BJ (cell line): ENCODE data around the gene PISD. TPM values are rescaled to one million over a fixed set of nuclear protein-coding genes. Genes with fewer than 3 reads are reported as not detected.

ENCODE experiments used
- CTCF ChIA-PET: fragments of 350-600 bp; formaldehyde crosslinking; extraction: SDS; loops from one replicate; lab custom pipeline; 2021; ENCODE audit warnings: antibody characterized with exemption, inconsistent platforms; lab: Yijun Ruan, JAX
- POLR2A ChIA-PET: fragments of 300-600 bp; sonication (Branson Sonifier 250); formaldehyde crosslinking; extraction: SDS; loops from one replicate; lab custom pipeline; 2021; ENCODE audit warnings: antibody characterized with exemption; lab: Charles Lee
- DNase-seq: peaks from one replicate; pipeline ENCODE4 v3.0.0-alpha.2; 2011; ENCODE audit warnings: low read depth
- H3K27me3 ChIP-seq: 2 replicates; pipeline ENCODE4 v1.6.0; 2011; ENCODE audit warnings: low read length; ENCODE audit not compliant: control insufficient read depth, insufficient read depth
- H3K36me3 ChIP-seq: 2 replicates; pipeline ENCODE4 v1.5.1; 2011; ENCODE audit warnings: low read length; ENCODE audit not compliant: control insufficient read depth, insufficient read depth
- H3K4me3 ChIP-seq: 2 replicates; pipeline ENCODE4 v1.5.1; 2011; ENCODE audit warnings: low read depth, mild to moderate bottlenecking, control low read depth, low read length
- polyA plus RNA-seq: library from polyadenylated mRNA; depleted of rRNA; stranded (reverse); fragments of >200 nt; gene quantifications from 2 replicates; pipeline ENCODE4 v1.2.3, GENCODE V29; 2011
- TF ChIP-seq, protein P1 (sequence below): IDR thresholded peaks from 2 replicates; pipeline ENCODE4 v1.5.1; 2011; ENCODE audit warnings: low read depth, mild to moderate bottlenecking, control low read depth, inconsistent platforms, low read length, moderate library complexity; ENCODE audit not compliant: insufficient read depth

Gene PISD
- polyA plus RNA-seq, 1 experiment = 26.9 TPM

DNA sequence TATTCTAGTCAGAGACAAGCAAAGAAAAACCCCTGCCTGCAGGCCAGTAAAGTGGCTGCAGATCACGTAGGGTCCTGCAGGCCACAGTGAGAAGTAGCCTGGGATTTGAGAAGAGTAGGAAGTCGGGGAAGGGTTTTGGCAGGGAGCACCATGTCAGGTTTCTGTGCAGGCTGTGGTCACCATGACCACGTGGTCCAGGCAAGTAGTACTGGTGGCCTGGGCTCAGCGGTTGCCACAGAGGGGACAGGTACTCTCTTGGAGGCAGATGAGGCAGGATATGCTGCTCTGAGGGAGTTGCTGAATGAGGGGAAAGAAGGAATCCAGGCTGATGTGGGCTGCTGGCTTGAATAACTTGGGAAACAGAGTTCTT is 46.5 kb downstream of the PISD start:
- no peak for DNase-seq
- TF ChIP-seq, protein P1, sequence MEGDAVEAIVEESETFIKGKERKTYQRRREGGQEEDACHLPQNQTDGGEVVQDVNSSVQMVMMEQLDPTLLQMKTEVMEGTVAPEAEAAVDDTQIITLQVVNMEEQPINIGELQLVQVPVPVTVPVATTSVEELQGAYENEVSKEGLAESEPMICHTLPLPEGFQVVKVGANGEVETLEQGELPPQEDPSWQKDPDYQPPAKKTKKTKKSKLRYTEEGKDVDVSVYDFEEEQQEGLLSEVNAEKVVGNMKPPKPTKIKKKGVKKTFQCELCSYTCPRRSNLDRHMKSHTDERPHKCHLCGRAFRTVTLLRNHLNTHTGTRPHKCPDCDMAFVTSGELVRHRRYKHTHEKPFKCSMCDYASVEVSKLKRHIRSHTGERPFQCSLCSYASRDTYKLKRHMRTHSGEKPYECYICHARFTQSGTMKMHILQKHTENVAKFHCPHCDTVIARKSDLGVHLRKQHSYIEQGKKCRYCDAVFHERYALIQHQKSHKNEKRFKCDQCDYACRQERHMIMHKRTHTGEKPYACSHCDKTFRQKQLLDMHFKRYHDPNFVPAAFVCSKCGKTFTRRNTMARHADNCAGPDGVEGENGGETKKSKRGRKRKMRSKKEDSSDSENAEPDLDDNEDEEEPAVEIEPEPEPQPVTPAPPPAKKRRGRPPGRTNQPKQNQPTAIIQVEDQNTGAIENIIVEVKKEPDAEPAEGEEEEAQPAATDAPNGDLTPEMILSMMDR = no peak
- H3K4me3 ChIP-seq = no peak overlapping the region
- ChIA-PET POLR2A (no interaction called here), CTCF (interaction anchor here (1.5 kb wide), 1 partner anchor 12 kb away, joined by 6 read pairs; no protein-coding TSS in a partner anchor)
- peaks cover 27% of the 10 kb centered on the region for H3K36me3 ChIP-seq
- H3K27me3 ChIP-seq = no peaks in the 10 kb centered on the region

DNA sequence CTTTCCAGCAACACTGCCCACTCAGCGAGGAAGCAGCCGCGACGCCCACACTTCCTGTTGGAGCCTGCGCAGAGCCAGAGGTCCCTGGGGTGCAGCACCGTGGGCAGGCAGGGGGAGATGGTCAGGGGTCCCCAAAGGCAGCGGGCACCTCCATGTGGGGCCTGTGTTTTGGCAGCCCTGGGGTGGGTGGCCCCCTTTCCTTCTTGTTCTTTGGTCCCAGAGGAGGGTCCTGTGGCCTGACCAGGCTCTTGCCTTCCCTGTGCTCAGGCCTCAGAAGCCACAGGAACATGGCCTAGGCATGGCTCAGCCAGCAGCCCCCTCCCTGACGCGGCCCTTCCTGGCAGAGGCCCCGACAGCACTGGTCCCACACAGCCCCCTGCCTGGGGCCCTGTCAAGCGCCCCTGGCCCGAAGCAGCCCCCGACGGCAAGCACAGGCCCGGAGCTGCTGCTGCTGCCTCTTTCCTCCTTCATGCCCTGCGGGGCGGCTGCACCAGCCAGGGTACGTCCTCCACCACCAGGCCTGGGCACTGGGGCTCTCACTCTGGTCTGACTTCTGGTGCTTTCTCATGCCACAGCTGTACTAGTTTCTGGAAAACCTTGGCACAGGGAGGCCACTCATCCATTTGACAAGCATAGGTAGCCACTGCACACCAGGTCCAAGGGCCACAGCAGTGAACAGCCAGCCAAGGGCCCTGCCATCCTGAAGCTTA is 47.1 kb downstream of the PISD start:
- CTCF ChIA-PET = interaction anchor here (1.5 kb wide), 2 partner anchors 12 to 58 kb away, joined by 4 to 6 read pairs; no protein-coding TSS in a partner anchor
- no peaks in the 10 kb centered on the region for H3K27me3 ChIP-seq
- peaks cover 22% of the 10 kb centered on the region for H3K36me3 ChIP-seq
- TF ChIP-seq, protein P1 = no peak
- H3K4me3 ChIP-seq = no peak overlapping the region
- no peak for DNase-seq
- POLR2A ChIA-PET = no interaction called here

DNA sequence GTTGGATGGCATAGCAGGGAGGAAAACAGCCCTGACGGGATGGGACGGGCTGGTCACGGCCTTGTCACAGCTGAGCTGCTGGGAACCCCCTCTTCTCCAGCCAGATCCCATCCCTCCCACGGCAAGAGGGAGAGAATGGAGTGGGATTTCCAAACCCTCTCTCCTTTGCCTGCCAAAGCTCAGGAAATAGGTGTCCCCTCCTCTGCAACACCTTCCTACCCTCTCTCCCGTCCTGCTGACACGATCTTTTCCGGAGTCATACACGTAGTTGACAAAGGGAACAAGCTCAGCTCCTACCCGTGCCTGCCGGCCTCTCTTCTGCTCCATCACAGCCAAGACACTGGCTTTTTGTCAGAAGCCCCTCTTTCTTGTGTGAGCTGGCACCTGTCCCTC is 48.1 kb downstream of the PISD start:
- CTCF ChIA-PET = interaction anchor here (1.0 to 1.5 kb wide), 4 partner anchors 11 to 57 kb away, joined by 3 to 6 read pairs (median 4); no protein-coding TSS in a partner anchor

GRCh38 chr22:31613286-31613903 is 48.6 kb downstream of the PISD start:
- POLR2A ChIA-PET = no interaction called here
- no peak for DNase-seq
- CTCF ChIA-PET = interaction anchor here (0.9 to 1.5 kb wide), 4 partner anchors 12 to 57 kb away, joined by 3 to 4 read pairs (median 3); no protein-coding TSS in a partner anchor

More for the DNA sequence above, 48.1 kb downstream of the PISD start:
- DNase-seq = no peak
- Histone ChIP-seq H3K36me3 (peaks cover 12% of the 10 kb centered on the region), H3K27me3 (no peaks in the 10 kb centered on the region), H3K4me3 (no peak overlapping the region)
- POLR2A ChIA-PET = no interaction called here
- TF ChIP-seq, protein P1 = no peak

DNA sequence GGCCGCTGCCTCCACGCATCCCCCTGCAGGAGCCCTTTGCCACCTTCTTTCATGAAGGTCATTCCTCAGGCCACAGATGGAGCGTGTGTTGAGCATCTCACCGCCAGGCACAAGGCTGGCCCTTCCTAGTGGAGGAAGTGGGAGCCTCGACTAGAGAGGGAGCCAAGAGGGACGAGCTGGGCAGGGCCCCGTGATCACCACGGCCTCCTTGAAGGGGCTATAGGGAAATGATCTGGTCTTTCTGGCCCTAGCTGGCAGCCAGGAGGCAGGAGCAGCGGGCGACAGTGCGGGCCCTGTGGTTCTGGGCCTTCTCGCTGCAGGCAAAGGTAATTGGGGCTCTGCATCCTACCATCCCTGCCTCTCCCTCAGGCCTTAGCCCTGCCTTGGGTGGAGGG is 49.1 kb downstream of the PISD start:
- Histone ChIP-seq H3K4me3 (no peak overlapping the region), H3K27me3 (no peaks in the 10 kb centered on the region), H3K36me3 (peaks cover 5% of the 10 kb centered on the region)
- ChIA-PET CTCF (interaction anchor here (0.9 to 1.1 kb wide), 2 partner anchors 10 to 20 kb away, joined by 3 read pairs; no protein-coding TSS in a partner anchor), POLR2A (no interaction called here)
- DNase-seq = no peak
- TF ChIP-seq, protein P1 = no peak

More at GRCh38 chr22:31613286-31613903, 48.6 kb downstream of the PISD start:
- H3K27me3 ChIP-seq = no peaks in the 10 kb centered on the region
- no peak overlapping the region for H3K4me3 ChIP-seq
- TF ChIP-seq, protein P1 = no peak
- peaks cover 8% of the 10 kb centered on the region for H3K36me3 ChIP-seq
